ENCODE measurements around the gene CBX6.
"Not testable (repeated sequence)": the region's sequence is repeated elsewhere in the genome, so short reads cannot be mapped to it uniquely, and the experiment has no call there.

Gene CBX6

DNA sequence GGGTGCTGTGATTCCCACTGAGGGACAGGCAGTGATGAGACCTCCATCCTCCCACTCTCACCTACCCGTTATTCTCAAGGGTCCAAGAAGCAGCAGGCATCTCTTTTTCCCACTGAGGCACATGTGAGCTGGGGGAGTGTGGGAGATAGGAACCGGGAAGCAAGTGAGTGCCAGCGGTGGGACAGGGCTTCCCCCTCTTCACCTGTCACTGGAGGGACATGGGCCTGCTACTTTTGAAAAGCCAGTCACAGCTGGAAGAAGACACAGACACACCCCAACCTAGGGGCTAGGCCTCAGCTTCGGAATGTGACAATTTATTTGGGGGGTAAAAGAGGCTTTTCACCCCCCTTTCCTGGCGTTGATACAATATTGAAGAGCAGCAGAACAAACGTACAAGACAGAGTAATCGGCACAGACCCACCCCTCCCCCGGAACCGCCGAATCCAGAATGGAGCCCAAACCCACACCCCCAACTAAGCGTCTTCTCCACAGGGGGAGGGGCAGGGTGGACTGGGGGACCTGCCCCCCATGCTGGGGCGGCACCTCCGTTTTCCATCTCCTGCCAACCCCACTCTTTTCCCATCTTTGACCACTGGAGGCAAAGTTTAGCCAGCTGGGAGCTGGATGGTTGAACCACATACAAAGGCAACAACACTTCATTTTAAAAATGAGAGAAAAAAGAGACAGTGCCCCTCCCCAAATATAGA, 10.7 kb downstream of the CBX6 start:
- no peak overlapping the region for H3K4me3 ChIP-seq (ENCODE audit: low read depth, low read length)

DNA sequence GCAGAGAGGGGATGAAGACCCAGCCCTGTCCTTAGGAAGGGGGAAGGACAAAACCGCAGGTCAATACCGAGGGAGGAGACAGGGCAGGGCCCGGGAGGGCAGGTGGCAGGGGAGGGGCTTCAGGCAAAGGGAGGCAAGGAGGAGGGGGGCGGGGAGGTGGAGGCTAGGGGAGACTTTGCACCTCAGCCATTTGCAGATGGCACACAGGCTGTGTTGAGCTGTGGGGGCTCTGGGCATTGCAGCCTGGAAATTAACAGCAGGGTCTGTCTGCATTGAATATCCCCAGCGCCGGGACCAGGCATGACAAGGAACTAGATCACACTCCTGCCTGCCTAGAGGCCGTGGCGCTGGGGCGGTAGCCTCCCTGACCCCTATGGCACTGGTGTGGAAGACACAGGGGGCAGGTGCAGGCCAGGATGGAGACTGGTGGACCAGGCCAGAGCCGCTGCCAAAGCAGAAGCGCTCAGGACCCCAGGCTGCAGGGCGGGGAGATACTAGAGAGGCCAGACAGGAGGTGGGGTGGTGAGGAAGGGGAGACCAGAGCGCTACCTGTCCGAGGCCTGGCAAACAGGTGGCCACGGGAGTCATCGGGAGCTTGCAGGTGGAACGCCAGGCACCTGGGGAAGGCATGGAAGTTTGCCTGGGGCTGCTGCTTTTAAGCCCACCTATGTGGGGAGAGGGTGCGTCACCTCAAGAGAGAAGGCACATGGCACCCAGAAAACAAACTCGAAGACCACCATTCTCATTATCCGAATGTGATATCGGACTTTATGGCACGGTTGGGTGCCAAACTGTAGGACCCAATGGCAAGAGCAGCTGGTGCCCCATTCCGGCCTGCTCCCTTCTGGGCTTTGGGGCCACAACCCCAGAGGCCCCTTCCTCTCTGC, 11.5 kb downstream of the CBX6 start:
- H3K4me3 ChIP-seq (ENCODE audit: low read depth, low read length): no peak overlapping the region

DNA sequence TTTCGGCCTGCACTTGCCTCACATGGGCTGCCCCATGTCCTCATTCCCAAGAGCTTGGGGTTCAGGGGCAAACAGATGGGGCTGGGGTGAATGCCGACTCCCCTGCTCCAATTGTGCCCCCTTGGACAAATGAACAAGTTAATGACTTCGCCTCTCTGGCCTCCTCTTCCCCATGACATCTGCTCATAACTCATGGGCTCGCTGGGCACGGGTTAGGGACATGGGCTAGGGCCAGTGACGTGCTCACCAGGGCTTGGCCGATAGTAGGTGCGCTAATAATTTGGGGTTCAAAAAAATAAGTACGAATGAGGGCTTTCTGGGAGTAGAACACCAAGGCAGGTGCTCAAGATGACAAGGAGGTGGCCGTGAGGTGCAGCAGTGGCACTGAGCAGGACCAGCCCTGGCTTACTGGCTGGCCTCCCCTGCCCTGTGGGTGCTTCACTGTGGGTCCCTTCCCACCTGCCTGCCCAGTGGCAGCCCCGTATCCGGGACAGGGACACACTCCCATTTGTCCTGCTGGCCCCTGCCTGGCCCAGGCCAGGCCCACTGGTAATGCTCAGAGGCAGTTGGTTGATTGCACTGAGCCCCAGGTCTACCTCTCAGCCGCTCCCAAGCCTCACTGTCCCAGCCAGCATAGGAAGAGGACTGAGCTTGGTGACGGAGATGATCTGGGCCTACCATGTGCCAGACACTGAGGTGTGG, 12.3 kb downstream of the CBX6 start:
- H3K4me3 ChIP-seq (ENCODE audit: low read depth, low read length): no peak overlapping the region

DNA sequence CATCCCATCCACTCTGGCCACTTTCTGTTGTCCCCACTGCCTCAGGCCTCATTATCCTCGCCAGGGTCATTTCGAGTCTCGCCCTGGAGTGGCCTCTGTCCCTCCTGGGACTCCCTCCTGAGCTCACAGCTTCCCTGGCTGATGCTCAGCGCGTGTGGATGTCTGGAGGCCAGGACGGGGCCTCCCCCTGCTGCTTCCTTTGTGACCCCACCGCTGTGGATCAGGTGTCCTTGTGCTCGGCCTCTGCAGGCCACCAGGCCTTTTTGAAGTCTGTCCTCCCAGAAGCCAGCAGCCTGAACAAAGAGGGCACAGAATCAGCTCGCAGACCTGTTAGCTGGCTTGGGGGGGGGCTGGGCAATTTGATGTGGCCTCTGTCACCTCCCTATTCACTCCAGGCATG, 13.5 kb downstream of the CBX6 start:
- H3K4me3 ChIP-seq (ENCODE audit: low read depth, low read length): no peak overlapping the region

DNA sequence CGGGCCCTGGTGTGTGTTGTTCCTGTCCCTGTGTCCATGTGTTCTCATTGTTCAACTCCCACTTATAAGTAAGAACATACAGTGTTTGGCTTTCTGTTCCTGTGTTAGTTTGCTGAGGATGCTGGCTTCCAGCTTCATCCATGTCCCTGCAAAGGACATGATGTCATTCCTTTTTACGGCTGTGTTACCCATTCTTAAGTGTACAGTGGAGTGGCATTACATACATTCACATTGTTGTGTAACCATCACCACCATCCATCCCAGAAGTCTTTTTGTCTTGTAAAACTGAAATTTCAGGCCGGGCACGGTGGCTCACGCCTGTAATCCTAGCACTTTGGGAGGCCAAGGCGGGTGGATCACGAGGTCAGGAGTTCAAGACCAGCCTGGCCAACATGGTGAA, 17.5 kb downstream of the CBX6 start:
- not testable (repeated sequence) for H3K4me3 ChIP-seq (ENCODE audit: low read depth, low read length)

DNA sequence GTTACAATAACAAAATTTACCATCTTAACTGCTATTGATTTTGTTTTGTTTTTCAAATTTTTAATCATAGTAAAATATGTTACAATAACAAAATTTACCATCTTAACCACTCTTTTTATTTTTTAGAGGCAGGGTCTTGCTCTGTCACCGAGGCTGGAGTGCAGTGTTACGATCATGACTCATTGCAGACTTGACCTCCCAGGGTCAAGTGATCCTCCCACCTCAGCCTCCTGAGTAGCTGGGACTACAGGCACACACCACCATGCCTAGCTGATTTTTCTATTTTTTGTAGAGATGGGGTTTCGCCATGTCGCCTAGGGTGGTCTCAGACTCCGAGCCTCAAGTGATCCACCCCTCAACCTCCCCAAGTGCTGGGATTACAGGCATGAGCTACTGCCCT, 18.1 kb downstream of the CBX6 start:
- H3K4me3 ChIP-seq (ENCODE audit: low read depth, low read length): not testable (repeated sequence)

DNA sequence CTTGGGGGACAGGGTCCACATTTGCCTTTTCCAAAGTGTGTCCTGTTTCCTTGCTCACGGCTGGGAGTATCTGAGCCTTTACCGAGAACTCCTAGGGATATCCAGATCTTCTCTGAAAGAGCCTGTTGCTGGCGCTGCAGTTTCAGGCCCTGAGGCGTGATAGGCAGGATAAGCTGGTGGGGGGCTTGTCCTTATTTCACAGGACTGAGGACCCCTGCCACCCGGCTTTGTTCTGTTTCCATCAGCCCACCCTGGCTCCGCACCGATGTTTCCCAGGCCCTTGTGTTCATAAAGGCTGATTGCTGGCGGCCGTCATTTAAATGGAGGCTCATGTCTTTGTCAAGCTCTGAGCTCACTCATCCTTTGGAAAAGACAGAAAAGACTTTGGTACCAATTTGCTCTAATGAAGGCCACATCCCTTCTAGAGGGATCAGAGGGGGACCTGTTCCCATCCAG, 18.8 kb downstream of the CBX6 start:
- H3K4me3 ChIP-seq (ENCODE audit: low read depth, low read length): no peak overlapping the region

DNA sequence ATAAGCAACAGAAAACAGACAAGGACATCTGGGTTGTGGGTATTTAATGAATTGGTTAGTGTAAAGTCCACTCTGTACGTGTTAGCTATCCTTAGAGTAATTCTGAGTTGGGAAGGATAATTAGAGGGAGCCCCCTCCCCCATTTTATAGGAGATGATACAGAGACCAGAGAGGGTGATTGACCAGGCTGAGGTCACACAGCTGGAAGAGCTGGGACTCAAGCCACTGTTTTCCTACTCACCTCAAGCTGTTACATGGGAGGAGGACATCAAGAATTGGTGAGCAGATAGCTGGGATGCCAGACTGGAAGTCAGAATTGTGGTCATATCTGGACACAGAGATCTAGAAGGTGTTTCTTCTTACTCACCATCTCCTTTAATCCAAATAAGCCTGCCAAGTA, 19.5 kb downstream of the CBX6 start:
- no peak overlapping the region for H3K4me3 ChIP-seq (ENCODE audit: low read depth, low read length)

DNA sequence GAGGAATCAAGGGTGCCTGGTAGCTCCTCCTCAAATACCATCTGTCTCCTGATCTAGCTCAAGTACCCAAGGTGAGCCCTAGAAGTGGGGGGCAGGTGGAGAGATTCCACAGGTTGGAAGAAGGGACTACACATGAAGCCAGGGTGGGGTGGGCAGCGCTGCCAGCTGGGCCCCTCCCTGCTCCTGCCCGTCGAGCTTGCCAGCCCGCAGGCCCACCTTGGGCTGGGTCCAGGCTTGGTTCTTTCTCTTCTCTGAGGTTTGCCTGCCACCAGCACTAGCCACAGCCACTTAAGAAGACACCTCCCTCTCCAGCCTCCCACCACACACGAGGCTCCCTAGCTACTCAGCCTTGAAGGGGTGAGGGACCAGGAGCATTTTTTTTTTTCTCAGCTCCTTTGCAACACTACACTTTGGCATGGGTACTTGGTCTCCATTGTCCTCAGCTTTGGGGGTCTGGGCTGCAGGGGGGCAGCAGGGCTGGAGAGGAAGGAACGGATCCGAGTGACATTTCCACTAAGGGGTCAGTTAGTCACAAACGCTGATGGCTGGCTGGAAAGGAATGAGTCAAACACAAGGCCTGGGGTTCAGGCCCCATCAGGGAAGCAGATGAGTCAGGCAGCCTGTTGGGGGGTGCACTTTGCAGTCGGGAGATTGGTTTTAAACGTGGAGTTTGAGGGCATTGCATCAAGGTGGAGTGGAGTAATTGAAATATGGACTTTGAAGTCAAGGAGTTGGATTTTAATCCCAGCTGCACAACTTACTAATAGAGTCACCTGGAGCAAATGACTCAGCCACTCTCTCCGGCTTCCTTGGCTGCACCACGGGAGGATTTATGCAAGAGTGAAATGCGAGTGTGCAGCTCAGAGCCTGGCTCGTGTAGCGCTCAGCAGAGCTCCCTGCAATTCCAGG, 20.8 kb downstream of the CBX6 start:
- H3K4me3 ChIP-seq (ENCODE audit: low read depth, low read length): no peak overlapping the region

DNA sequence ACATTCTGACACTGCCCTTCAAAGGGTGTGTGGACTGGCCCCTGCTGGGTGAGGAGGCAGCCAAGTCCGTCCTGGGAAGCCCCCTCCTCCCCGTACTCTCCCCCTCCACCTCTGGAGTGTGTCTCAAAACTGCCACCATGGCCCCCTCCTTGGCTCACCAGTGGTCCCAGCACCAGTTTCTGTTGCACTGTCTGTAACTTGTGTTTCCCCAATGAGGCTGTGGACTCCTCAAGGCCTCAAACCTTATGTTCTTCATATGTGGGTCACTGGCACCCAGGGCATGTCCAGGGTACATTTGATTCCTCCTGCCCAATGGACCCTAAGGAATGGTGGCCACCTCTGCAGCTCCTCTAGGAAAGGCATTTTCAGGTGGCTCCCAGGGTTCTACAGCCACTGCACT, 21.6 kb downstream of the CBX6 start:
- no peak overlapping the region for H3K4me3 ChIP-seq (ENCODE audit: low read depth, low read length)

DNA sequence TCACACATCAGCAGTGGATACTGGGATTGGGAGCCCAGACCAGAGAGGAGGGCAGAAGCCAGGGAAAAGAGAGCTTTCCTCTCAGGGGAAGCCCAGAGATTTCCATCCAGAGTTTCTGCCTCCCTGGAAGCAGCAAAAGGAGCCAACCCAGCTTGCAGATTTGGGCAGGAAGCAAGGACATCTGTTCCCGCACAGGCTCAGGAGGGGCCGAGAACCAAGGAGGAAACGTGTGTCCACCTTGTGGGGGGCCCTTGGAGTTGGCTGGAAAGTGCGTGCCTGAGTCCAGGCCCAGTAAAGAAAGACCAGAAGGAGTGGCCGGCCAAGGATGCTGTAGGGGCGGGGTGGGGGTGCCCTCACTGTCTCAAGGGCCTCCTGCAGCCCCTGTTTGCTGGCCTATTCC, 22.2 kb downstream of the CBX6 start:
- no peak overlapping the region for H3K4me3 ChIP-seq (ENCODE audit: low read depth, low read length)

DNA sequence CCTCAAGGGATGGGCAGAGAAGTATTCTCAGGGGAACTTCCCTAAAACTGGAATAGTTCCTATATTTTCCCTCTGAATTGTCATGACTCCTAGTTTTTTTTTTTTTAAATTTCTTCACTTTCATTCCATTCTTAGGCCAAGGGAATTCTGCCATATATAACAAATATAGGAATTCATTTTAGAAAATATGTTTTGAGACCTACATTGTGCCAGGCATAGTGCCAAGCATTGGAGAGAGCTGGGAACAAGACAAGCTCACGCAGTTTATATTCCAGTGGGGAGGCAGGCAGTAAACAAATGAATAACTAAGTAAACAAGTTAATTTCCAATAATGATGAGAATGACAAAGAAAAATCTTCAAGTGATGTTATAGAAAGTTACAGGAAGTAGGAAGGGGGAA, 25.6 kb downstream of the CBX6 start:
- H3K4me3 ChIP-seq (ENCODE audit: low read depth, low read length): no peak overlapping the region

DNA sequence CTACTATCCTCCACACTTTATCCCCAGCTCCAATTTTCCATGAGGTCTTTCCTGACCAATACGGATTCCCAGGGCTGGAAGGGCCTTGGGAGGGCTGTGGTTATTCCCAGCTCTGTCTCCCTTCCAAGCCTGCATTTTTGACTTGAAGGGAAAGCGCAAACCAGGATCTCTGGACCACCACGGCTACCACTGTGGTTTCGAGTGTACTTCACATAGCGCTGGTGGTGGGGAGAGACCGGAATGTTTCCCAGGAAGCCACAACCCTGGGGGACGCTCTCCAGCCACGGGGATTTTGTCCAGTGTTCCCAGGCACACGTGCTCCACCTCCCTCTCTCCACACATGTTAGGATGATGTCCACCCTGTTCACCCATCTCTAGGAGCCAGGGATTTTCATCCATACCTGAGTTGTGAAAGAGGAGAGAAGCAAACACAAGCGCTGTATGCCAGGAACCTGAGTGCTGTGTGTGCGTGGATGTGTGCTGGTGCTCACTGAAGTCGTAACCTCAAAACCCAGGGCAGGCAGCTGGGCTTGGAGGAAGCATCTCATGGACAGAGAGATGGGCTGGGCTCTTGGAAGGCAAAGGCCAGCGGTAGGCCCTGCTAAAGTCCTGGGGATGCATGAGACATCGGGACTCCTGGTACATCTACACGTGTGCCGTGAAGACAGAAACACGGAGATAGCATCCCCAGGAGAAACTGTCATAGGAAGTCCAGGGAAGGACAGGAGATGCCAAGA, 26.8 kb downstream of the CBX6 start:
- H3K4me3 ChIP-seq (ENCODE audit: low read depth, low read length): no peak overlapping the region

DNA sequence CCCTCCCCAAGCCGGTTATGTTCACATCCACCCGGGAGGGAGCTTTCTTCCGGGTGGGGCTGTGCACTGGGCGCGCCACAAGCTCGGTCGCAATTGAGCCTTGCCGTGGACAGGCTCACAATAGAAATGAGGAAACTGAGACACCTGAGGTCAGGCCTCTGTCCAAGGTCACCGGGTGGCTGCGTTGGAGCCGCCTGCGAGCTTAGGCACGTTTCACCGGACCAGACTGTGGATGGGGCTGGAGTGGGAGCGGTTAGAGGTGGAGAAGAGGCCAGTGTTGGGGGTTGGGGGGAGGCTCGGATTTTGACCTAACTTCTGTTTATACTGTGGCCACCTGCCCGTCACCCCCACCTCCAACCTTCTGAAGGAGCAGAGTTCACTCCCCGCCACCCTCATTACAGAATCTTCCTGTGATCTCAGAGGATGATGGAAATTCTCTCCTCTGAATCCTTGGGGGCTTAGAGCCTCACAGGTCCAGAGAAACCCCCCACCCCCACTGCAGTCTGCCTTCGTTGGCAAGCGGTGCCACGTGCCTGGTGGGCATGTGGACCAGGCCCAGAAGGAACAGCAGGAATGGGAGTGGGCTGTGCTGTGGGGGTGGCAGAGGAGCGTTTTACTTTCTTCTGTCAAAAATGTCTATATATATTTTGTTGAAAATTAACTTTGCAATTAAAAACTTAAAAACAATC, 27.6 kb downstream of the CBX6 start:
- H3K4me3 ChIP-seq (ENCODE audit: low read depth, low read length): peak overlapping the region; percentile 20

DNA sequence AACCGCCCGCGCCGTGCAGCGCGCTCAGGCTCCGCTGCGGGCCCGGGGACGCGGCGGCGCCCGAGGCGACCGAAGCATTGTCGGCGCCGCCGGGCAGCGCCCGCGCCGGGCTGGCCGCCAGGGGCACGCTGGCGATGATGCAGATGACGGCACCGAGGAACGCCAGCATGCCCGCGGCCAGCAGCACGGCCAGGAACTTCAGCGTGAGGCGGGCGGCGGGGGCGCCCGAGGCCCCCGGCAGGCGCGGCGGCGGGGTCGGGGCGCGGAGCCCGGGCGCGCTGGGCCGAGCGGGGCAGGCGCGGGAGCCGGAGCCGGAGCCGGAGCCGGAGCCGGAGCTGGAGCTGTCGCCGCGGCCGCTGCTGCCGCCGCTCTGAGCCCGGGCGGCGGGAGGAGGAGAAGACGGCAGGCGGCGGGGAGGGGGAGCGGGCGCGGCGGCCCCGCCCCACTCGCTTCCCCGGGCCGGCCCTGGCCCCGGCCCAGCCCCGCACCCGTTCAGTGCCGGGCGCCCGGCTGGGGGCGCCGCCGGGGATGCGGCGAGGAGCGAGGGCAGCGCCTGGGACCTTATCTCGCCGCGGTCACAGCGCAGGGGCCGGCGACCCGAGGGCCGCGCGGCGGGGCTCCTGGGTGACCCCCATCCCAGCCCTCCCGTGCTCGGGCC, 28.2 kb downstream of the CBX6 start, which contains the start of gene NPTXR:
Gene NPTXR, minus strand, starts transcription at position 372 of the 658 bp plus-strand sequence.
- H3K4me3 ChIP-seq (ENCODE audit: low read depth, low read length): peak within 1 kb of the TSS; percentile 47

DNA sequence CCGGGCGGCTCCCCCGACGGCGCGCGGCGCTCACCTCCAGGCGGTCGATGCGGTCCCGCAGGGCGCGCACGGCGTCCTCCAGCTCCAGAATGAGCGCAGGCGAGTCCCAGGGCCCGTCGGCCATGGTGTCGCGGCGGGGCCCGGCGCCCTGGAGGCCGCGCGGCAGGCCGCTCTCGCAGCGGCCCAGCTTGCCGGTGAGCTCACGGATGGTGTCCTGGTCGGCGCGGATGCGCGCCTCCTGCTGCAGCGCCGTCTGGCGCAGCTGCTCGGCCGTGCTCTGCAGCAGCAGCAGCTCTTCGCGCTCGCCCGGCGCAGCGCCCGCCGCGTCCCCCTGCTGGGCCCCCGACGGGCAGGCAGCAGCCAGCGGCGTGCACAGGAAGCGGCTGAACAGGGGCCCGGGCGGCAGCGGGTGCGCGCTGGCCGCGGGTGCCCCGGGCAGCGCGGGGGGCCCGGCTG, 28.8 kb downstream of the CBX6 start:
- H3K4me3 ChIP-seq (ENCODE audit: low read depth, low read length): peak overlapping the region; percentile 47

DNA sequence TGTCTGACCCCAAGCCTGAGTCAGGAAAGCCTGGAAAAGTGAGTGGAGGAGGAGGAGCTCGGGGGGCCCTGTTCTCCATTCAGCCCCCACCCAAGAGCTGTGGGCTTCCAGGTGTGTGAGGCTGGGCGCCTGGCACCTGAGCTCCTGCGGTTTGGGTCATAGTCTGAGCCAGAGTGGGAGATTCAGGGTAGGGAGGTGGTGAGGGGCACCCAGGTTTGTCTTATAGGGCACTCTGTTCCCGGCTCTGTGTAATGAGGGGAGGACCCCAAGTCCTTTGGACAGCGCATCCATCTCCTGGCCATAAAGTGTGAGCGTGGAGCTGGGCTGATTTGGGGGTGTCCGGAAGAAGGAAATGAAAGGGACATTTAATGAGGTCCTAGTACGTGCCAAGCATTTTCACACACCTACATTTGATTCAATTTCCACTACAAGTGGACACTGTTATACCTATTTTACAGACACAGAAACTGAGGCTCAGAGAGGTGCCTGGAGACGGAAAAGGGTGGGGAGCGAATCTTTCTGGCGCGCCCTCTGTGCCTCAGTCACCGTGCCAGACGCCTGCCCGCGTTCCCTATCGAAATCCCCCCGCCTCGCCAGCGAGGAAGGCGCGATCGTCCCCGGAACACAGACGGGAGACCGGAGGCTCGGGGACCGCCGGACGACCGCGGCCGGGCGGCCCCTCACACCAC, 29.4 kb downstream of the CBX6 start:
- H3K4me3 ChIP-seq (ENCODE audit: low read depth, low read length): peak overlapping the region; percentile 47

DNA sequence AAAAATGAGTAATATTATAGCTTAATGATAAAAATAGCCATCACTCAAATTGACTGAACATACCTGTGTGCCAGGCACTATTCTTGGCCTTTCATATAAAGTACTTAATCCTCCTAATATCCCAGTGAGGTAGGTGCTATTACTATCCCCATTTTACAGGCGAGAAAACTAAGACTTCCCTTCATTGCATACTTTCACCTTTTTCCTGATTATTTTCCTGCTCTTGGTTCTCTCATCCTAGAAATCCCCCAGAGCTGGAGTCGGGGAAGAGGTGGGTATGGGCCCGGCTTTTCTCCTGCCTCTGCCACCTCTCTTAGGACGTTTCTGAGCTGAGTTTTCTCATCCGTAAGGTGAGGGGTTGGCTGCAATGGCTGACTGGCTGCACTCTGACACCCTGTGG, 30.4 kb downstream of the CBX6 start:
- H3K4me3 ChIP-seq (ENCODE audit: low read depth, low read length): no peak overlapping the region

Measured in iPS-11a (cell line).